ENCODE results near the gene ROS1. TPM values are rescaled to one million over a fixed set of nuclear protein-coding genes. Genes with fewer than 3 reads are reported as not detected.

ROS1 gene
- not detected in 2 replicates for total RNA-seq
- not detected for total RNA-seq (2013)
- polyA plus RNA-seq = not detected in 2 replicates
- not detected in 2 replicates for polyA minus RNA-seq

DNA sequence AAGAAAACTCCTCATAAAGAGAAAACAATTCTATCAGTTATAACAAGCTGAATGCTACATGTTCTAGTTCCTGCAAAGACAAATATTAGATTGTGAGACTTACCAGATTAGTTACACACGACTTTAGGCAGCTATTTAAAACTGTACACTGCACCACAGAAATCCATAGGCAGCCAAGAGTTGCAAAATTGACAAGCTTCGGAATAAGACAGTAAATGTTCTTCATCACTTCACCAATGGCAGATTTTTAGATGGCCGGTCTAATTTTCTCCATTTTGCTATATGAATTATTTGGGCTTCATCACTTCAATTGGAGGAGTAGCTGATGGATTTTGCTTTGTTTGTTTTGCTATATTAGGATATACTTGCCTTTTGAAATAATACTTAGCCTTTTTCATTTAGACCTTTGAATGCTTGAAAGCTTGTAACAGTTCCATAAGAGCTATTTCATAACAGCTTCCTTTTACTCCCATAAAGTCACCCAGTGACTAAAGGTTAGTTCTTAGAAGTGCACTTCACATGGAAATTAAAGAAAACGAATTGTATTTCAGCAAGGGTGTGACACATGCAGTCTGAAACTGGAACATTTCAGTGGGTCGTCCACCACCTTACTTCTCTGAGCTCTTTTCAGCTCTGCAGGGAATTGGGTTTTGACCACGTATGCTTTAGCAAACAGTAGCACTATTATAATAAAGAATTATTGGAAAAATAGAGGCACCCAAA lies at the start of gene ROS1:
ROS1 (minus strand) TSS at position 512 of the 723 bp plus-strand sequence; CDS start at position 226, 286 bp downstream.
- no peak within 1 kb of the TSS for H3K4me3 ChIP-seq (ENCODE audit: control extremely low read depth in 1 of 5, extremely low read depth in 1 of 5, insufficient read depth in 1 of 5, low read depth in 2 of 5, low read length in 4 of 5)
- H3K4me2 ChIP-seq (replicated peaks; ENCODE audit: low read depth, low read length, poor library complexity, severe bottlenecking) = no peak within 1 kb of the TSS
- CTCF ChIA-PET = interaction anchor here (1.1 kb wide), 1 partner anchor 19 kb away, joined by 3 read pairs; no protein-coding TSS in a partner anchor
- no peaks in the 10 kb centered on the region for H4K20me1 ChIP-seq (ENCODE audit: control insufficient read depth, insufficient read depth, low read length, poor library complexity, severe bottlenecking)
- POLR2A ChIA-PET = no interaction called here
- H2AFZ ChIP-seq (ENCODE audit: insufficient read depth, low read depth, low read length, poor library complexity, severe bottlenecking) = no peak within 1 kb of the TSS
- no peaks in the 10 kb centered on the region for H3K9me3 ChIP-seq (ENCODE audit: control extremely low read depth in 1 of 3, control insufficient read depth in 2 of 3, insufficient read depth in 1 of 3, low read length in 2 of 3)
- Mint-ChIP-seq H3K27ac (no peak within 1 kb of the TSS), H3K27me3 (peaks cover 8% of the 10 kb centered on the region), H3K4me3 (no peak within 1 kb of the TSS), H3K4me1 (no peaks in the 10 kb centered on the region), H3K9me3 (ENCODE audit: insufficient read depth) (no peaks in the 10 kb centered on the region)
- no peaks in the 10 kb centered on the region for H3K27me3 ChIP-seq (replicated peaks in 1 of 4; ENCODE audit: control extremely low read depth in 1 of 4, control insufficient read depth in 3 of 4, insufficient read depth in 4 of 4, low read length in 3 of 4)
- no peak for DNase-seq
- H3K4me1 ChIP-seq (ENCODE audit: control insufficient read depth in 2 of 2, insufficient read depth in 2 of 2, low read length in 2 of 2) = no peaks in the 10 kb centered on the region
- H3K36me3 ChIP-seq (replicated peaks in 1 of 2; ENCODE audit: control extremely low read depth in 1 of 2, control insufficient read depth in 1 of 2, extremely low read depth in 1 of 2, insufficient read depth in 2 of 2, low read length in 1 of 2) = no peaks in the 10 kb centered on the region
- TF ChIP-seq, protein P1, sequence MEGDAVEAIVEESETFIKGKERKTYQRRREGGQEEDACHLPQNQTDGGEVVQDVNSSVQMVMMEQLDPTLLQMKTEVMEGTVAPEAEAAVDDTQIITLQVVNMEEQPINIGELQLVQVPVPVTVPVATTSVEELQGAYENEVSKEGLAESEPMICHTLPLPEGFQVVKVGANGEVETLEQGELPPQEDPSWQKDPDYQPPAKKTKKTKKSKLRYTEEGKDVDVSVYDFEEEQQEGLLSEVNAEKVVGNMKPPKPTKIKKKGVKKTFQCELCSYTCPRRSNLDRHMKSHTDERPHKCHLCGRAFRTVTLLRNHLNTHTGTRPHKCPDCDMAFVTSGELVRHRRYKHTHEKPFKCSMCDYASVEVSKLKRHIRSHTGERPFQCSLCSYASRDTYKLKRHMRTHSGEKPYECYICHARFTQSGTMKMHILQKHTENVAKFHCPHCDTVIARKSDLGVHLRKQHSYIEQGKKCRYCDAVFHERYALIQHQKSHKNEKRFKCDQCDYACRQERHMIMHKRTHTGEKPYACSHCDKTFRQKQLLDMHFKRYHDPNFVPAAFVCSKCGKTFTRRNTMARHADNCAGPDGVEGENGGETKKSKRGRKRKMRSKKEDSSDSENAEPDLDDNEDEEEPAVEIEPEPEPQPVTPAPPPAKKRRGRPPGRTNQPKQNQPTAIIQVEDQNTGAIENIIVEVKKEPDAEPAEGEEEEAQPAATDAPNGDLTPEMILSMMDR (IDR thresholded peaks at IDR 0.05) = no peak
- TF ChIP-seq EZH2 (IDR thresholded peaks at IDR 0.05; ENCODE audit: borderline replicate concordance, insufficient read depth, low read depth, low read length, poor library complexity, severe bottlenecking) = no peak
- no peak for ATAC-seq (ENCODE audit: low read depth)
- no peak within 1 kb of the TSS for H3K27ac ChIP-seq (ENCODE audit: low read length in 2 of 2)
- no peaks in the 10 kb centered on the region for H3K79me2 ChIP-seq (ENCODE audit: control insufficient read depth, insufficient read depth, low read length)
- H3K9ac ChIP-seq (ENCODE audit: low read length) = no peak within 1 kb of the TSS
- intact Hi-C loops (cut with micrococcal nuclease) = no loop called here
- WGBS (ENCODE audit: insufficient coverage) = no CpG with 5 or more reads among the region's 6 CpGs

DNA sequence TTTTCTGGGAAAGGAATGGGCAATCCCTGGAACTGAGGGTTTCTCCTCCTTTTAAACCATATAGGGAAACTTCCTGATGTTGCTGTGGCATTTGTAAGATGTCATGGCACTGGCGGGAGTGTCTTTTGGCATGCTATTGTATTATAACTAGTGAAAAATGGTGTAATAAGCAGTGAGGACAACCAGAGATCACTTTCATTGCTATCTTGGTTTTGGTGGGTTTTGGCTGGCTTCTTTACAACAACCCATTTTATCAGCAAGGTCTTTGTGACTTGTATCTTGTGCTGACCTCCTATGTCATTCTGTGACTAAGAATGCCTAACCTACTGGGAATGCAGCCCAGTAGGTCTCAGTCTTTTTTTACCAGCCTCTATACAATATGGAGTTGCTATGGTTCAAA lies 47.7 kb upstream of the ROS1 start:
- no peak overlapping the region for H2AFZ ChIP-seq (ENCODE audit: insufficient read depth, low read depth, low read length, poor library complexity, severe bottlenecking)
- DNase-seq = no peak
- intact Hi-C loops (cut with micrococcal nuclease) = no loop called here
- no peak overlapping the region for H3K27ac ChIP-seq (ENCODE audit: low read length in 2 of 2)
- TF ChIP-seq EZH2 (IDR thresholded peaks at IDR 0.05; ENCODE audit: borderline replicate concordance, insufficient read depth, low read depth, low read length, poor library complexity, severe bottlenecking) = no peak
- TF ChIP-seq, protein P1 (IDR thresholded peaks at IDR 0.05) = no peak
- H3K79me2 ChIP-seq (ENCODE audit: control insufficient read depth, insufficient read depth, low read length) = no peaks in the 10 kb centered on the region
- H3K4me1 ChIP-seq (ENCODE audit: control insufficient read depth in 2 of 2, insufficient read depth in 2 of 2, low read length in 2 of 2) = no peaks in the 10 kb centered on the region
- no peaks in the 10 kb centered on the region for H3K4me1 Mint-ChIP-seq
- no peak overlapping the region for H3K4me3 Mint-ChIP-seq
- ChIA-PET POLR2A (no interaction called here), CTCF (no interaction called here)
- ATAC-seq (ENCODE audit: low read depth) = no peak
- H3K4me2 ChIP-seq (replicated peaks; ENCODE audit: low read depth, low read length, poor library complexity, severe bottlenecking) = no peak overlapping the region
- H3K27me3 Mint-ChIP-seq = peaks cover 28% of the 10 kb centered on the region
- no CpG with 5 or more reads among the region's 1 CpG for WGBS (ENCODE audit: insufficient coverage)
- H3K27me3 ChIP-seq (replicated peaks in 1 of 4; ENCODE audit: control extremely low read depth in 1 of 4, control insufficient read depth in 3 of 4, insufficient read depth in 4 of 4, low read length in 3 of 4) = peaks cover 0 to 3% (median 0%) of the 10 kb centered on the region in 4 experiments
- no peaks in the 10 kb centered on the region for H3K9me3 Mint-ChIP-seq (ENCODE audit: insufficient read depth)
- no peak overlapping the region for H3K9ac ChIP-seq (ENCODE audit: low read length)
- no peaks in the 10 kb centered on the region for H3K9me3 ChIP-seq (ENCODE audit: control extremely low read depth in 1 of 3, control insufficient read depth in 2 of 3, insufficient read depth in 1 of 3, low read length in 2 of 3)
- no peak overlapping the region for H3K4me3 ChIP-seq (ENCODE audit: control extremely low read depth in 1 of 5, extremely low read depth in 1 of 5, insufficient read depth in 1 of 5, low read depth in 2 of 5, low read length in 4 of 5)
- H4K20me1 ChIP-seq (ENCODE audit: control insufficient read depth, insufficient read depth, low read length, poor library complexity, severe bottlenecking) = no peaks in the 10 kb centered on the region
- H3K27ac Mint-ChIP-seq = no peak overlapping the region
- H3K36me3 ChIP-seq (replicated peaks in 1 of 2; ENCODE audit: control extremely low read depth in 1 of 2, control insufficient read depth in 1 of 2, extremely low read depth in 1 of 2, insufficient read depth in 2 of 2, low read length in 1 of 2) = no peaks in the 10 kb centered on the region

All from B cell (primary cell).